Nephron progenitor cell (in vitro differentiated cells): Measurements from ENCODE around the gene KCNJ8.
"Not testable (repeated sequence)": the region's sequence is repeated elsewhere in the genome, so short reads cannot be mapped to it uniquely, and the experiment has no call there.

Experiments used
- DNase-seq: peaks from one replicate; pipeline ENCODE4 v3.0.0; 2021
- H3K27ac Mint-ChIP-seq: 2 replicates; pipeline ENCODE4 v1.8.0; 2021; ENCODE audit warnings: mild to moderate bottlenecking, moderate library complexity, mixed read lengths
- H3K27me3 Mint-ChIP-seq: 2 replicates; pipeline ENCODE4 v1.8.0; 2021; ENCODE audit warnings: mild to moderate bottlenecking, low read depth, mixed read lengths; ENCODE audit not compliant: poor library complexity
- H3K36me3 Mint-ChIP-seq: 2 replicates; pipeline ENCODE4 v1.8.0; 2021; ENCODE audit warnings: low read depth, mixed read lengths
- H3K4me1 Mint-ChIP-seq: 2 replicates; pipeline ENCODE4 v1.8.0; 2021; ENCODE audit warnings: mixed read lengths
- H3K4me3 Mint-ChIP-seq: 2 replicates; pipeline ENCODE4 v1.8.0; 2021; ENCODE audit warnings: mild to moderate bottlenecking, moderate library complexity, mixed read lengths
- H3K9me3 Mint-ChIP-seq: 2 replicates; pipeline ENCODE4 v1.8.0; 2021; ENCODE audit warnings: mild to moderate bottlenecking, moderate library complexity, mixed read lengths
- CTCF ChIP-seq: fragments of 200-600 bp; sonication (generic); IDR thresholded peaks from 2 replicates; pipeline ENCODE4 v1.5.0; 2021; ENCODE audit warnings: antibody characterized with exemption

KCNJ8 gene

GRCh38 chr12:21788089-21788983 is 13.8 kb upstream of the KCNJ8 start:
- Mint-ChIP-seq H3K27me3 (no peaks in the 10 kb centered on the region), H3K4me3 (no peak overlapping the region), H3K27ac (no peak overlapping the region), H3K9me3 (peaks cover 34% of the 10 kb centered on the region), H3K4me1 (no peaks in the 10 kb centered on the region), H3K36me3 (peaks cover 3% of the 10 kb centered on the region)
- TF ChIP-seq CTCF, result no peak
- DNase-seq, result no peak

GRCh38 chr12:21786041-21786531 is 11.6 kb upstream of the KCNJ8 start:
- no peaks in the 10 kb centered on the region for H3K36me3 Mint-ChIP-seq
- H3K27ac Mint-ChIP-seq, result no peak overlapping the region
- no peak for DNase-seq
- H3K27me3 Mint-ChIP-seq, result no peaks in the 10 kb centered on the region
- H3K9me3 Mint-ChIP-seq, result peaks cover 14% of the 10 kb centered on the region
- no peak for TF ChIP-seq CTCF
- H3K4me1 Mint-ChIP-seq, result no peaks in the 10 kb centered on the region
- no peak overlapping the region for H3K4me3 Mint-ChIP-seq

GRCh38 chr12:21782723-21783122 is 8.2 kb upstream of the KCNJ8 start:
- H3K4me3 Mint-ChIP-seq, result not testable (repeated sequence)

GRCh38 chr12:21780786-21781185 is 6.3 kb upstream of the KCNJ8 start:
- H3K27me3 Mint-ChIP-seq, result peaks cover 8% of the 10 kb centered on the region
- no peak for TF ChIP-seq CTCF
- peaks cover 4% of the 10 kb centered on the region for H3K4me1 Mint-ChIP-seq
- H3K4me3 Mint-ChIP-seq, result no peak overlapping the region
- DNase-seq, result no peak
- H3K36me3 Mint-ChIP-seq, result no peaks in the 10 kb centered on the region
- H3K9me3 Mint-ChIP-seq, result no peaks in the 10 kb centered on the region
- no peak overlapping the region for H3K27ac Mint-ChIP-seq

More at GRCh38 chr12:21782723-21783122, 8.2 kb upstream of the KCNJ8 start:
- not testable (repeated sequence) for H3K4me1 Mint-ChIP-seq, H3K36me3 Mint-ChIP-seq, H3K27ac Mint-ChIP-seq, H3K27me3 Mint-ChIP-seq, DNase-seq, H3K9me3 Mint-ChIP-seq

- Mint-ChIP-seq H3K9me3 (no peaks in the 10 kb centered on the region), H3K27ac (no peak overlapping the region)
Measured at GRCh38 chr12:21776175-21776574, 1.7 kb upstream of the KCNJ8 start.

More at GRCh38 chr12:21776175-21776574, 1.7 kb upstream of the KCNJ8 start:
- peaks cover 3% of the 10 kb centered on the region for H3K36me3 Mint-ChIP-seq
- H3K4me1 Mint-ChIP-seq, result peaks cover 33% of the 10 kb centered on the region
- TF ChIP-seq CTCF, result no peak
- peaks cover 8% of the 10 kb centered on the region for H3K27me3 Mint-ChIP-seq
- H3K4me3 Mint-ChIP-seq, result peak overlapping the region; percentile 83
- DNase-seq, result no peak
